GF-D8 (cell line): ENCODE measurements around the gene NHSL2.

ENCODE experiments used
- DNase-seq: peaks from one replicate; lab custom pipeline; 2025; lab: John Stamatoyannopoulos, UW

NHSL2 gene

GRCh38 chrX:72182924-72183323, 272.3 kb downstream of the NHSL2 start:
- no peak for DNase-seq

- DNase-seq: no peak
Measured at GRCh38 chrX:72201836-72202536, 291.3 kb downstream of the NHSL2 start.
